Neural crest cell (in vitro differentiated cells): ENCODE data around the gene SELP. TPM values are rescaled to one million over a fixed set of nuclear protein-coding genes. Genes with fewer than 3 reads are reported as not detected.

Experiments used
- DNase-seq: peaks from one replicate; pipeline ENCODE4 v3.0.0; 2021; ENCODE audit warnings: low read depth, mixed read lengths, low spot score
- H3K27ac Mint-ChIP-seq: one replicate; pipeline ENCODE4 v1.8.0; 2021; ENCODE audit warnings: mild to moderate bottlenecking, mixed read lengths; ENCODE audit not compliant: unreplicated experiment
- H3K27me3 Mint-ChIP-seq: 2 replicates; pipeline ENCODE4 v1.8.0; 2021; ENCODE audit warnings: low read depth, mild to moderate bottlenecking, mixed read lengths
- H3K36me3 Mint-ChIP-seq: 2 replicates; pipeline ENCODE4 v1.8.0; 2021; ENCODE audit warnings: low read depth, mild to moderate bottlenecking, mixed read lengths
- H3K4me1 Mint-ChIP-seq: 2 replicates; pipeline ENCODE4 v1.8.0; 2021; ENCODE audit warnings: mixed read lengths
- H3K4me3 Mint-ChIP-seq: one replicate; pipeline ENCODE4 v1.8.0; 2021; ENCODE audit warnings: mild to moderate bottlenecking, mixed read lengths
- H3K9me3 Mint-ChIP-seq: 2 replicates; pipeline ENCODE4 v1.8.0; 2021; ENCODE audit warnings: mixed read lengths
- total RNA-seq: library from RNA; stranded (reverse); gene quantifications from 2 replicates; pipeline ENCODE4 v1.2.1, GENCODE V29; 2021
- TF ChIP-seq, protein P1 (sequence below): fragments of 200-600 bp; sonication (generic); conservative IDR thresholded peaks from 2 replicates; pipeline ENCODE4 v1.5.0; 2021; ENCODE audit warnings: antibody characterized with exemption, mild to moderate bottlenecking

SELP gene
- total RNA-seq, 1 donor from 2014 or later = not detected

DNA sequence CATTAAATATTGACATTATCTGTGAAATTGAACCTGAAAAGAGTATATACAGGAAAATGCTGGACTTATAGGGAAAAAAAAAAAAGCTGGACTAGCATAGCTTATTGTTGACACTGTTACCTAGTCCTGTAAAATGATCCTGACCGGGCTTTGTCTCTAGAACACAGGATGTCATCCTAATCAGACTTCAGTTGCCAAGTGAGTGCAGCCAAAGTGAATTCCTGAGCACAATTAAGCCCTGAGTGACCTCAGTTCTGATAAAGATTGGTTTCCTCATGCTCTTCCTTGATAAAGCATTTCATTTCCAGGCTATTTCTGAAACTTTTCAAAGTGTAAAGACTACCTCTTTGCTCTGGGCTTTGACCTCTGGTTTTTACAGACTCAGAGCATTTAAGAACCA lies 19.8 kb downstream of the SELP start:
- TF ChIP-seq, protein P1, sequence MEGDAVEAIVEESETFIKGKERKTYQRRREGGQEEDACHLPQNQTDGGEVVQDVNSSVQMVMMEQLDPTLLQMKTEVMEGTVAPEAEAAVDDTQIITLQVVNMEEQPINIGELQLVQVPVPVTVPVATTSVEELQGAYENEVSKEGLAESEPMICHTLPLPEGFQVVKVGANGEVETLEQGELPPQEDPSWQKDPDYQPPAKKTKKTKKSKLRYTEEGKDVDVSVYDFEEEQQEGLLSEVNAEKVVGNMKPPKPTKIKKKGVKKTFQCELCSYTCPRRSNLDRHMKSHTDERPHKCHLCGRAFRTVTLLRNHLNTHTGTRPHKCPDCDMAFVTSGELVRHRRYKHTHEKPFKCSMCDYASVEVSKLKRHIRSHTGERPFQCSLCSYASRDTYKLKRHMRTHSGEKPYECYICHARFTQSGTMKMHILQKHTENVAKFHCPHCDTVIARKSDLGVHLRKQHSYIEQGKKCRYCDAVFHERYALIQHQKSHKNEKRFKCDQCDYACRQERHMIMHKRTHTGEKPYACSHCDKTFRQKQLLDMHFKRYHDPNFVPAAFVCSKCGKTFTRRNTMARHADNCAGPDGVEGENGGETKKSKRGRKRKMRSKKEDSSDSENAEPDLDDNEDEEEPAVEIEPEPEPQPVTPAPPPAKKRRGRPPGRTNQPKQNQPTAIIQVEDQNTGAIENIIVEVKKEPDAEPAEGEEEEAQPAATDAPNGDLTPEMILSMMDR = no peak
- no peak overlapping the region for H3K27ac Mint-ChIP-seq
- H3K4me1 Mint-ChIP-seq = no peaks in the 10 kb centered on the region
- no peaks in the 10 kb centered on the region for H3K36me3 Mint-ChIP-seq
- H3K4me3 Mint-ChIP-seq = no peak overlapping the region
- no peak for DNase-seq
- no peaks in the 10 kb centered on the region for H3K9me3 Mint-ChIP-seq
- peaks cover 73% of the 10 kb centered on the region for H3K27me3 Mint-ChIP-seq

DNA sequence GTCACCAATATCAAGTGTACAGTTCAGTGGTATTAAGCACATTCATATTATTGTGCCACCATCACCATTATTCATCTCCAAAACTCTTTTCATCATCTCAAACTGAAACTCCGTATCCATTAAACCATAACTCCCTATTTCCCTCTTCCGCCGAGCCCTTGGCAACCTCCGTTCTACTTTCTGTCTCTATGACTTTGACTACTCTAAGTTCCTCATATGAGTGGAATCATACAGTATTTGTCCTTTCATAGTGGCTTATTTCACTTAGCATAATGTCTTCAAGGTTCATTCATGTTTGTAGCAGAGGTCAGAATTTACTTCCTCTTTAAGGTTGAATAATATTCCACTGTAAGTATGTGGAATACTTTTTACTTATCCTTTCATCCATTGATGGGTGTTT lies 21.7 kb downstream of the SELP start:
- peaks cover 72% of the 10 kb centered on the region for H3K27me3 Mint-ChIP-seq
- no peaks in the 10 kb centered on the region for H3K9me3 Mint-ChIP-seq
- no peak overlapping the region for H3K27ac Mint-ChIP-seq
- H3K4me3 Mint-ChIP-seq = no peak overlapping the region
- no peak for DNase-seq
- TF ChIP-seq, protein P1 = no peak
- H3K36me3 Mint-ChIP-seq = no peaks in the 10 kb centered on the region
- H3K4me1 Mint-ChIP-seq = no peaks in the 10 kb centered on the region

DNA sequence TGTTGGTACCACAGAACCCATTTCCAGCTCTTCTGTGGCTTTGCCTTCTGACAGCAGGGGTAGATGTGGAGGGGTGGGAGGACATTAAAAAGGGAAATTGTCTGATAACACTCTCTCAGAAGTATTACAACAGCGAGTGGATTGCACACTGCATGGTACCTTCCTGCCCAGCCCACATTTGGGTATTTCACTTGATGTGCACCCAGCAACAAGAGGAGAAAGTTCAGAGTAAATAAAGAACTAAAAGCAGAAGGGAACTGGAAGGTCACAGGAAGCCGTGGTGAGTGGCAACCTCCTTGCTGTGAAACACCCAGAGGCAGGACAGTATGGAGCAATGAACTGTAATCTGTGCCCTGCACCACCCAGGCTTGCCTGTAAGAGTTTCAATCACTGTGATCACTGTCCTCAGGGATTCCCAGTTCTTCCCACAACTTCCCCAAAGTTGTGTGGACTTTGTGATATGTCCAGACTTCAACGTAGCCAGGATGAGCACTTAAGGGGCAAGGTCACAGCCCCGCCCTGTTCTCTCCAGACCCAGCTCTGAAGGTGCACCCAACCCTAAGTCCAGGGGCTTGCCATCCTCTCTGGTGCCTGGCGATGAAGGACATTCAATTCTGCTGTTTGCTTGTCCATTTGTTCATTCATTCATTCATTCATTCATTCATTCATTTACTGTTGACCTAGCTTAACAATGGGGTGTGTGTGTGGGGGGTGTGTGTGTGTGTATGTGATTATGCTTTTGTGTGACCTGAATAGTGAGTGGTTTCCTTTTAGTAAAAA lies 25.0 kb downstream of the SELP start:
- no peak for DNase-seq
- Mint-ChIP-seq H3K27me3 (peaks cover 79% of the 10 kb centered on the region), H3K9me3 (no peaks in the 10 kb centered on the region), H3K4me1 (no peaks in the 10 kb centered on the region), H3K36me3 (no peaks in the 10 kb centered on the region), H3K27ac (no peak overlapping the region), H3K4me3 (no peak overlapping the region)
- TF ChIP-seq, protein P1 = no peak

DNA sequence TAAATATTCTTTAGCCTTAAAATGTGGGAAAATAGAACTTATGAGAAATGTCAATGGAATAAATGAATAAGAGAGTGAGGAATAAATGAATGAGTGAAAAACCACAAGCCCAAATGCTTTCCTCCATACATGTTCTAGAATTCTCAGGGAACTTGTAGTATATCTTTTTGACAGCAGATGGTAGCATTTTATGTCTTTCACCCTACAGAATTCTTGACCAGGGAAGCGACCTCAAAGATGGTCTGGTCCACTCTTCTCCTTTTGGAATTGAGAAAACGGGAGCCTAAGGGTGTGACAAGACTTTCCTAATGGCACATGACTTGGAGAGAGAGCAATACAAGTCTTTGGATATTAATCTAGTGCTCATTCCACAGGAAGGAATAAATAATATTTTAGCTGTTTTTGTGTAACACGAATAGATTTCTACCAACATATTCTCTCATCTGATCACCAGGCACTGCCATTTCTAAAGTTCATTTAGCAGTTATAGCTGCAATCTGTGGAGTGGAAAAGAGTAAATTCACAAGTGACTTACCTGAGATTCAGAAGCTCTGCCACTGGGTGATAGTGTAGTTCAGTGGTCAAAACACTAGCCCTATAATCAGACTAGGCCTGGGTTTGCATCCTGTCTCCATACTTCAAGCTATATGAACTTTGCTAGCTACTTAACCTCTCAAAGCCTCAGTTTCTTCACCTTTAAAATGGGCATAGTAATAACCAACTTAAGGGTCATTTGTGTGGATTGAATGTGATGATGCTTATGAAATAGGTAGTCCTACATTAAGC lies 28.6 kb downstream of the SELP start:
- Mint-ChIP-seq H3K9me3 (no peaks in the 10 kb centered on the region), H3K27me3 (peaks cover 85% of the 10 kb centered on the region), H3K4me1 (no peaks in the 10 kb centered on the region), H3K4me3 (no peak overlapping the region), H3K27ac (no peak overlapping the region), H3K36me3 (no peaks in the 10 kb centered on the region)
- DNase-seq = no peak
- TF ChIP-seq, protein P1 = peak; percentile 68

DNA sequence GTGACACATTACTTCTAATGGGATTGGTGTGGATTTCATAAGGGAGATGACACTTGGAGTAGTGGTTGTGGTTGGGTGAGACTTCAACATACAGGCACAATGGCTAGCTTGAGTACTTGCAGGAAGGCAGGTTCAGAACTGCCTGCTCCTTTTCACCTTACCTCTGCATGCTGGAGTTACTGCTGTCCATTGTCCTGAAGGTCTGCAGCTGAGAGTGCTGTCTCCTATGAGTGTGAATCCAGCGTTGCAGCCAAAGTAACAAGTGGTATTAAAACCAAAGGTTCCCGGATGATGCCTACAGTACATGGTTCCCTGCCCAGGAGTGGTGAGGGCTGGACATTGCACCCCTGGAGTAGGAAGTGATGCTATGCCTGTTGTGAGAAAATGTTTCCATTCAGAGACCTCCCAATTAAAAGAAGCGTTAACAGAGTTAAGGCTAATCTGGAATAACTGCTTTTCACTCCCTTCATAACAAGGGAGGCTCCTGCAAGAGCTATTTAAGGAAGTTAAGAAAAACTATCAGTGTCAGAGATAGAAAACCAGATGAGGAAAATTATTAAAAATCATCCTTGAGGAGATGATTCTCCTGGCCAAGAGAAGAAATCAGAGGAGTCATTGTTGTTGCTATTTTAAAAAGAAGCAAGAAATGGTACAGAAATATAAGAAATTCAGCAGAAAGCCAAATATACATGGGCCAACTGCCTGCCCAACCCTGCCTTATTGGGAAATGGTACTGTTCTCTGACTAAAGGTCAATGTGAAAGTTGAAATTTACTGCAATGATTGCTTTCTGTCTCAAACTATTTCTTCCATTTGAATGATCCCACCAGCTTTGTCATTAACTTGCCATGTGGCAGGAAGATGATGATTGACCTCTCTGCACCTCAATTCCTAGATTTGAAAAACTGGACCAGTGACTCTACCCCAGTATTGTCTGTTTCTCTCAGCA lies 33.9 kb downstream of the SELP start:
- no peak for DNase-seq
- H3K4me3 Mint-ChIP-seq = no peak overlapping the region
- H3K27me3 Mint-ChIP-seq = peaks cover 91% of the 10 kb centered on the region
- TF ChIP-seq, protein P1 = no peak
- H3K27ac Mint-ChIP-seq = no peak overlapping the region
- H3K36me3 Mint-ChIP-seq = no peaks in the 10 kb centered on the region
- no peaks in the 10 kb centered on the region for H3K4me1 Mint-ChIP-seq
- no peaks in the 10 kb centered on the region for H3K9me3 Mint-ChIP-seq
